NCI-H2227 (cell line): ENCODE data around the gene EFNA2.

ENCODE experiments used
- DNase-seq: peaks from one replicate; lab custom pipeline; 2025; ENCODE audit not compliant: unreplicated experiment; lab: John Stamatoyannopoulos, UW

The EFNA2 gene

DNA sequence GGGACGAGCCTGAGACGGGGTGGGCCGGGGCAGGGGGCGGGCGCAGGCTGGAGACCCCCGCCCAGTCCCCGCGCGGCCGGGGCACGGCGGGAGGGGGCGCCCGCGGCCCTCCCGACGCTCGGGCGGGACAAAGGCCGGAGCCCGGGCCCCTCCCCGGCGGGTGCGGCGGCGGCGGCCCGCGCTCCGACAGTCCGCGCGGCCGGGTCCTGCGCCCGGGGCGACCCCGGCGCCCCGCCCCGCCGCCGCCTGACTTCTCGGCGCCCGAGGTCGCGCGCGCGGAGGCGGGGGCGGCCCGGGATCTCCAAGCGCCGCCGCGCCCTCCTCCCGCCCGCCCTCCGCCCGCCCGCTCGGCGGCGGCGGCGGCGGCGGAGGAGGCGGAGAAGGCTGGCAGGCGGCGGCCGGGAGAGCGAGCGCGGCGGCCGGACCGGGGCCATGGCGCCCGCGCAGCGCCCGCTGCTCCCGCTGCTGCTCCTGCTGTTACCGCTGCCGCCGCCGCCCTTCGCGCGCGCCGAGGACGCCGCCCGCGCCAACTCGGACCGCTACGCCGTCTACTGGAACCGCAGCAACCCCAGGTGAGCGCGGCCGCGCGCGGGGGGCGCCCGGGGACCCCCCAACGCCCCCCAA lies at the start of gene EFNA2:
Gene EFNA2 (plus strand): TSS at position 137 of the 624 bp plus-strand sequence. CDS start 296 bp downstream, at position 433.
- peak; percentile 32 for DNase-seq

DNA sequence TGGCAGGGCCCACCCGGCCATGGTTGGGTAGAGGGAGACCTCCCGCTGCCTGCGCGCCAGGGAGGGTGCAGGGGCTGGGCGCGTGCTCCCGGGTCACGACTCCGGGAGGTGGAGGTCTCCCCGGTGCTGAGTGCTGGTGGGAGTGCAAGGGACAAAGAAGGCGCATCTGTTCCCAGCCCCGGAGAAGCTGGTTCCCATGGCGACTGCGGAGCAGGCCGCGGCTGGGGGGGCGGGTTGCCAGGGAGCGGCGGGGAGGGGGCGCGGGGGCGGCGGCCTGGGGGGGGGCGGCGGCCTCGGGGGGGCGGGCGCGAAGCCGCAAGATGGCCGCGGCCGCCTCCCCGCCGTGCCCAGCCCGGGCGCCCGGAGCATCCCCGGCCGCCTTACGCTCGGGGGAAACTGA lies 49.1 kb upstream of the EFNA2 start:
- peak; percentile 69 for DNase-seq

DNA sequence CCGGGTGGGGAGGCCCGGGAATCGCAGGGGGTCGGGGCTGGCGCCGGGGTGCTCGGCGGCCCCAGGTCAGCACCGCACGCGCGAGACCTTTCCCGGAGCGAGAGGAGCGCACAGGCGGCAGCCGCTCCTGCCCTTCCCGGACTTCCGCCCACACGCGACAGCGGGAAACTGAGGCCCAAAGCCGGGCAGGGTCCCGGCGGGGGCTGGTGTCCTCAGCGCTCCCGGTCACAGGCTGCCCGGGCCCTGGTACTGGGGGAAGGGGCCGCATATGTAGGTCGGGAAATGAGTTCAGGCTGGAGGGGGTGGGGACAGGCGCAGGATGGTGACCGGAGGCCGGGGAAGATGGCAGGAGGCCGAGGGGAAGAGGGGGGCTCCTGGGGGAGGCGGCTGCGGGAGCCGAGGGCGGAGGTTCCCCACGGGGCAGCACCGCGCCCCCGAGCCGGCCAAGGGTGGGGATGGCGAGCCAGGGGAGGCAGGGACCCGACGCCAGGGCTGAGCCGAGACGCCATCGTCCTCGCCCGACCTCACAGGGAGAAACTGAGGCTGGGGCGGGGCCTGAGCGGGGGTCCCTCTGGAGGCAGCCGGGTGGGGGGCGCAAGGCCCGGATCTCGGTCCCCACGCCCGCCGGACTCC lies 48.5 kb upstream of the EFNA2 start:
- DNase-seq, result no peak

DNA sequence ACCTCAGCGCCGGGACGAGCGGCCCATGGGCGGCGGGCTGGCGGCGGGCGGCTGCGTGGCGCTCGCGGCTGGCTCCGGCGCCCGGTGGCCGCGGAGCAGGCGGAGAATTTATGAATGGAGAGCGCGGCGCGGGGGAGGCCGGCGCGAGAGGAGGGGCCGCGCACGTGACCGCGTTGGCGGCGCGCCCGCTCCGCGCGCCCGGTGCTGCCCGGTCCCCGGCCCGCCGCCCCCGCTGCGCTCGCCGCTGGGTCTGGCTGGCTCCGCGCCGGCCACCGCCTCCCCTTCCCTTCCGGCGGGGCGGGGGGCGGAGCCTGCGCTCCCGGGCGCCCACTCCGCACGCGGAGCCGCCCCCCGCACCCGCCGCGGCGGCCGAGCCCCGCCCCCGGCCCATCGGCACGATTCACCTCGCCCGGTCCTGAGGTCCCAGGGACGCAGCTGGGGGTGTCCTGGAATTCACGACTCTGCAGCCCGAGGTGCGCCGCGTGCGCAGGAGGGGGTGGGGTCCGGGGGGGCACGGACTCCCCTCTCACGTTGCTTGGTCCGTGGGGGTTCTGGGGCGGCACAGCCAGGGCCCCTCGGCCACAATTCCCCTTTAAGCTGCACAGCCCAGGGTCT lies 47.8 kb upstream of the EFNA2 start, which contains the start of gene CBARP:
Gene CBARP (minus strand): TSS at position 252 of the 615 bp plus-strand sequence. CDS start 1,905 bp downstream, outside the sequence.
- peak; percentile 65 for DNase-seq

- DNase-seq, result no peak
These were observed 47.0 kb upstream of the EFNA2 start for GRCh38 chr19:1238369-1239303.

- no peak for DNase-seq
These were observed 46.3 kb upstream of the EFNA2 start for GRCh38 chr19:1239420-1239795.

DNA sequence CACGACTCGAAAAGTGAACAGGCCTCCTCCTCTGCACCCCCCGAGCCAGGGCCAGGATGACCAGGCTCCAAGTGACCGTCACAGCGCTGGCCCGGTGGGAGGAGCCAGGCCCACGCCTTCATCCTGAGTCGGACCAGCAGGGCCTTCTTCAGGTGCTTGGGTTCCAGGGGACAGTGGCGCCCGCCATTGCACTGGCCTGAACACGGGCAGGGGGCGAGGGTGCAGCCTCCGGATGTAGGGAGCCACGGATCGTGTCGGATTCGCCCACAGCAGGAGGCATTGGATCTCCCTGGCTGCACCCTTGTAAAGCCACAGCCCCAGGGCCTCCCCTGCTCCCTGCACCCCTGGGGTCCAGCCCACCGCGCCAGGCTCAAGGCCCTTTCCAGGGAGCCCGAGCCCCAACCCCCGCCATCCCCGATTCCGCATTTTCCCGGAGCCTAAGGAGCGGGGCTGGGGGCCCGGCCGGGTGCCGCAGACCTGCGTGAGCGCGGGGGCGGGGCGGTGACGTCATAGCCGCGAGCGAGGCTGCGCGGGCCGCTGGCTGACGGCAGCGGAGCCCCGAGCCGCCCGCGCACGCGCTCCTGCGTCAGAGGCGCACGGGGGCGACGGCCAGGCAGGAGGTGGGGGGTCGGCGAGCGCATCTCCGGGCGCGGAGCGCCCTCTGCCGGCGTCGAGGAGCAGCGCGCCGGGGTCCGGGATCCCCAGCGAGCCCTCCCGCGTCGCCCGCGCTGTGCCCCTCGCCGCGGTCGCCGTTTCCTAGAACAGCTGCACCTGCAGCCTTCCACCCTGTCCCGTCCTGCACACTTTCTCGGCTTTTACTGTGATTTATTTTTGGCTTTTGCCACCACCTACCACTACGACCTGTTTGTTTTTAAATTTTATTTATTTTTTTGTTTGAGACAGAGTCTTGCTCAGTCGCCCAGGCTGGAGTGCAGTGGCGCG lies 45.6 kb upstream of the EFNA2 start:
- DNase-seq, result peak; percentile 95

DNA sequence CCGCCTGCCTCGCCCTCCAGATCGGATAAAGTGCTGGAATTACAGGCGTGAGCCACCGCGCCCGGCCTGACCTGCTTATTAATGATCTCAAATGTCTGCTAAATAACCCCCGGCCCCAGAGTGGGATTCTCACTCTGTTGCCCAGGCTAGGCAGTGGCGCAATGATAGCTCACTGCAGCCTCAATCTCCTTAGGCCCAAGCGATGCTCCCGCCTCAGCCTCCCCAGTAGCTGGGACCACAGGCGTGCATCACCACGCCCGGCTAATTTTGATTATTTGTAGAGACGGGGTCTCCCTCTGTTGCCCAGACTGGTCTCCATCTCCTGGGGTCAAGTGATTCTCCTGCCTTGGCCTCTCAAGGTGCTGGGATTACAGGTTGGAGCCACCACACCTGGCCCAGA lies 44.7 kb upstream of the EFNA2 start:
- DNase-seq, result no peak

GRCh38 chr19:1241417-1242095 lies 44.1 kb upstream of the EFNA2 start, which contains the start of gene ATP5F1D:
Gene ATP5F1D, plus strand, starts transcription at chr19:1241751. Its CDS starts 100 bp downstream, at chr19:1241851.
- DNase-seq, result peak; percentile 95

DNA sequence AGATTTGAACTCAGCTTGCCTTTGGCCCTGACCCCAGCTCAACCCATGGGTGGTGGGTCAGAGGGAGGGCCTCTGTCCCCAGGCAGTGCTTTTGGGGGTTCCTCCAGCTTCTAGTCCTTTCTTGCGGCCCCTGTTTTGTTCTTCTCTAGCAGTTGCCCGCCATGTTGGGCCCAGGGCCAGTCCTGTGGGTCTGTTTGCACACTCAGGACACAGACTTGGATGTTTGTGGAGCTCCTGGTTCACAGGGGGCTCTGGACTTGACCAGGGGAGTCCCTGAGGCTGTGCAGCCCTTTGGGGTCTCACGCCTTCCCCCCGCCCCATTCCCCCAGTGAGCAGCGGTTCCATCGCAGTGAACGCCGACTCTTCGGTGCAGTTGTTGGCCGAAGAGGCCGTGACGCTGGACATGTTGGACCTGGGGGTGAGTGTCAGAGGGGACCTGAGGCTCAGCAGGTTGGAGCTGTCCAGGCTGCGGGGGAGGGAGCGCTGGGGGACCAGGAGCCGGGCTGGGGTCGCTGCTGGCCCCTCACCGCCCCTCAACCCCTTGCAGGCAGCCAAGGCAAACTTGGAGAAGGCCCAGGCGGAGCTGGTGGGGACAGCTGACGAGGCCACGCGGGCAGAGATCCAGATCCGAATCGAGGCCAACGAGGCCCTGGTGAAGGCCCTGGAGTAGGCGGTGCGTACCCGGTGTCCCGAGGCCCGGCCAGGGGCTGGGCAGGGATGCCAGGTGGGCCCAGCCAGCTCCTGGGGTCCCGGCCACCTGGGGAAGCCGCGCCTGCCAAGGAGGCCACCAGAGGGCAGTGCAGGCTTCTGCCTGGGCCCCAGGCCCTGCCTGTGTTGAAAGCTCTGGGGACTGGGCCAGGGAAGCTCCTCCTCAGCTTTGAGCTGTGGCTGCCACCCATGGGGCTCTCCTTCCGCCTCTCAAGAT lies 41.6 kb upstream of the EFNA2 start:
- peak; percentile 77 for DNase-seq

- no peak for DNase-seq
These were observed 40.8 kb upstream of the EFNA2 start for GRCh38 chr19:1244693-1245451.

- DNase-seq, result no peak
These were observed 40.0 kb upstream of the EFNA2 start for GRCh38 chr19:1245494-1246264.

DNA sequence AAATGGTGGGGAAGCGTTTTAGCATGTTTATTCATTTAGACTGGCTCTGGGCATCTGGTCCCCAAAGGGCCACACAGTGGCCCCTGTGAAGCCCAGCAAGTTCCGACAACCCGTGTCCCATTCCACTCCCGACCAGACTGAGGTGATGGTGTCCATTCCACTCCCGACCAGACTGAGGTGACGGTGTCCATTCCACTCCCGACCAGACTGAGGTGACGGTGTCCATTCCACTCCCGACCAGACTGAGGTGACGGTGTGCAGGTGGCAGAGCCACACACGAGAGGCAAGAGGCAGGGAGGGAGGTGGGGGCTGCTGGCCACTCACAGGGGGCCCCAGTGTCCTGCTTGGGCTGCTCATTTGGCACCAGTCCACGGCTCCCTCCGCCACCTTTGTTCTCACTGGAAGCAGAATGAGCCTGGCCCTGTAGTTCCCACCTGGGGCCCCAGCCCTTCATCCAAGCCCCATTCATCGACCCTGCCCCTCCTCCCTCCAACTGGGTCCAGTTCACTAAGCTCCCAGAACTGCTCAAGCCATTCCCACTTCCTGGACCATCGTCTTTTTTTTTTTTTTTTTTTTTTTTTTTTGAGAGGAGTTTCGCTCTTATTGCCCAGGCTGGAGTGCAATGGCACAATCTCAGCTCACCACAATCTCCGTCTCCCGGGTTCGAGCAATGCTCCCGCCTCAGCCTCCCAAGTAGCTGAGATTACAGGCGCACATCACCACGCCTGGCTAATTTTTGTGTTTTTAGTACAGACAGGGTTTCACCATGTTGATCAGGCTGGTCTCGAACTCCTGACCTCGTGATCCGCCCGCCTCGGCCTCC lies 39.2 kb upstream of the EFNA2 start:
- DNase-seq, result peak; percentile 26

DNA sequence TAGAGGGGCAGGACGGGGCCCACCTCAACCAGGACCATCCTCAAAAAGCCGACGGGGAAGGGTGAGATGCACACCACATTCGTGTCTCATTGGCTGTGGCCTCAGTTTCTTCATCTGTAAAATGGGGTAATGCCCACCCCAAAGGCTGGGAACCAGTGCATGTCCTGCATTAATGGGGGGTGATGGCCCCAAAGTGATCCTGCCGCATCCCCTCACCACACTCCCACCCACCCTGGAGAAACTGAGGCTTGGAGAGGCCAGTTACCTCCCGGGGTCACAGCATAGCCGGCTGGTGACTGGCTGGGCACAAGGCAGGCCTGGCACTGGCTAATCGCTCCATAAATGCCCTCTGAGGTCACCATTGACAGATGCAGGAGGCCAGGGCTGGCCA lies 37.9 kb upstream of the EFNA2 start:
- DNase-seq, result no peak

GRCh38 chr19:1248139-1248785 lies 37.4 kb upstream of the EFNA2 start, which contains the start of gene MIDN:
Gene MIDN, plus strand, starts transcription at chr19:1248583. Its CDS starts 1,714 bp downstream, at chr19:1250297.
- DNase-seq, result peak; percentile 86
